NCI-H446 (cell line): ENCODE data around the gene UBL3.

Experiments used
- DNase-seq, 2 experiments: peaks; one replicate each; lab custom pipeline; 2025; lab: John Stamatoyannopoulos, UW

The UBL3 gene

DNA sequence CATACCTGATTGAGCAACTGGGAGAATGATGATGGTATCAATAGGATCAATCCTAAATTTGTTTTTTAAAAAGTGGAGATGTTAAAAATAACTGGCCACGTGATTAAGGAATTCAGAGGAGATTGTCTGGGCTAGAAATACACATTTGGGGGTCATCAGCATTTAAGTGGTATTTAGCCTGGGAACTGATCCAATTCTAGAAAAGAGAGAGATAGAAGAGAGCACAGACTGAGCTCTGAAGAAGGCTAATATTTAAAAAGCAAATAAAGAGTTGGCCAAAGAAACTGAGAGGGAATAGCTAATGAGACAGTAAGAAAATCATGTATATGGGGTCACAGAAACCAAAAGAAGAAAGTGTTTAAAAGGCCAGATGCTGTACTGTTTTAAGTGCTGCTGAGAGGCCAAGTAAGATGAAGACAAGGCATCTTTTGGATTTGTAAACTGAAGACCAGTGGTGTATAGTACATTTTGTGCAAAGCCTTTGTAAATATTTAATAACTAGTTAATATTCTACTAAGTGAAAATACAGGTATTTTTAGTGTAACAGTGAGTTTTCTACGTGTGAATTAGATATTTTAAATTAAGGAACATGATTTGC lies 40.2 kb downstream of the UBL3 start:
- DNase-seq, result no peak

DNA sequence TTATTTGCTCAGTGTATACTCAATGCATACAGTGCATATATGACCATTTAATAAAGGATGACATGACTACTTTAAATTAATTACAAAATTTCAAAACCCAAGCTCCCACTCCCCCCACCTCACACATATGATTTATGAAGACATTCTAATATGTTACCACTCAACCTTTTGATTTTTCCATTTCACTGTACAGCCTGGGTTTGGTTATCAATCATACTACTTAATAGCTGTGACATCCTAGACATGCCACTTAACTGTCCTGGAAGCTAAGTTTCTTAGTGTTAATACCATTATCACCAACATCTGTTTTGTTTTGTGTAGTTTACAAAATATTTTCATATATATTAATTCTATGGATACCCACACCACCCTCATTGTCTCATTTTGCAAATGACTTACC lies 42.2 kb downstream of the UBL3 start:
- DNase-seq, result no peak

- DNase-seq, result no peak
These were observed 44.1 kb downstream of the UBL3 start for GRCh38 chr13:29805994-29806979.

DNA sequence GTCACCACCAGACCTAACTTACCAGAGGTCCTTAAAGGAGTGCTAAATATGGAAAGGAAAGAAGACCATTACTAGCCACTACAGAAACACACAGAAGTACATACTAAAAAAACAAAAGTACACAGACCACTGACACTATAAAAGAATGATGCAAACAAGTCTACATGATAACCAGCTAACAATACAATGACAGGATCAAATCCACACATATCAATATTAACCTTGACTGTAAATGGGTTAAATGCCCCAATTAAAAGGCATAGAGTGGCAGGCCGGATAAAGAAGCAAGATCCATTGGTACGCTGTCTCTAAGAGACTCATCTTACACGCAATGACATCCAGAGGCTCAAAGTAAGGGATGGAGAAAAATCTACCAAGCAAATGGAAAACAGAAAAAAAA lies 47.2 kb downstream of the UBL3 start:
- DNase-seq, result no peak

- DNase-seq, result no peak
These were observed 47.8 kb downstream of the UBL3 start for GRCh38 chr13:29802621-29803020.

DNA sequence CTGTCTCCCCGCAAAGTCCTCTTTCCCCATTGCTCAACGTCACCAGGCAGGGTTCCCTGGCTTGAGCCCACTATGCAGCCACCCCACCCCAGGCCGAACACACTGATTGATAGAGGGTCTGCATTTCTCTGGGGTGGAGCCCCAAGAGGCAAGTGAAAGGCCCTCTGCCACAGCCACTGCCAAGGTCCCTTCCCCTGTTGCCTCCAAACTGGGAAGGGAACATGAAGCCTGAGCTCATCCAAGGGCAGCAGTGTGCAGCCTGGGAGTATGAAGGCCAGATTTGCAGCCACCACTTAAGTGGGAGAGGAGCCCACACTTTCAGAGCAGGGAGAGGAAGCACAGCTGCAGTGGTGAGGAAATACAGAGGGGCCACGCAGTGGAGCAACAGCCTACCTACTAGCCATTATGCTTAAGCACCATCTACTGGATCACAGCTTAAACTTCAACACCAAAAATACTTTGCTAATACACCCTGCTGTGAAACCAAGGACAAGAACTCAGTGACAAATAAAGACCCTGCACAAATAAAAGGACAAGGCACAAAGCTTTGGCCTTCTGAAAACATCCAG lies 48.6 kb downstream of the UBL3 start:
- no peak for DNase-seq

DNA sequence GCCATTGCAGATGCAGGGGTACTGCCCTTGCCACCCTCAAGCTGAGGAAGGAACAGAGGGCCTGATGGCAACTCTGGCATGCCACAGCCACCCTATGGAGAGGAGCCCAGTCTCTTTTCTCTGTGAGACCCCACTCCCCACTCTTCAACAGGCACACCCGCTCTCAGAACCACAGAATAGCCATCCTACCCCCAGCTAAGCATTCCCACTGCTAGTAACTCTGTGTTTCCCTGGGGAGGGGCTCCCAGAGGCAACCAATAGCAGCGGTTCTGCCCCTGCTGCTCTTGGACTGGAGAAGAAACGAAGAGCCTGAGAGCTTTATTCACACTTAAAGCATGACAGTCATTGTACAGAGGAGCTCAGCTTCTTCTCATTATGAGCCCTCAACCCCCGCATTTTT lies 49.3 kb downstream of the UBL3 start:
- DNase-seq, result no peak

DNA sequence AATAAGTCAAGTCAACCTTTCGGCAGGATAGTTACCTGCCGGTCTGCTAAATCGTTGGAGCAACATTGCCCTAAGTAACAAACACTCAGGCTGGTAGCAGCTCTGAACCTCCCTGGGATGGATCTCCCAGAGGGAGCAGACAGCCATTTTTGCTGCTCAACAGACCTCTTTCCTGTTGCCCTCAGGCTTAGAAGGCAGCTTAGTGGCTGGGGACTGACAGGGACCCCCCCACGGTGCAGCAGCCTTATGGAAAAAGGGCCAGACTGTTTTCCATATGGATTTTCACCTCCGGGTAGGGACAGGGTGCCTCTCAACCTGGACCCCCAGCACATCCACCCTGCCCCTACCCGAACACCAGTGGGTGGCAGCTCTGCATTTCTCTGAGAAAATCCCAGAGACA lies 49.7 kb downstream of the UBL3 start:
- no peak for DNase-seq

GRCh38 chr13:29799041-29799440 lies 51.4 kb downstream of the UBL3 start:
- no peak for DNase-seq

DNA sequence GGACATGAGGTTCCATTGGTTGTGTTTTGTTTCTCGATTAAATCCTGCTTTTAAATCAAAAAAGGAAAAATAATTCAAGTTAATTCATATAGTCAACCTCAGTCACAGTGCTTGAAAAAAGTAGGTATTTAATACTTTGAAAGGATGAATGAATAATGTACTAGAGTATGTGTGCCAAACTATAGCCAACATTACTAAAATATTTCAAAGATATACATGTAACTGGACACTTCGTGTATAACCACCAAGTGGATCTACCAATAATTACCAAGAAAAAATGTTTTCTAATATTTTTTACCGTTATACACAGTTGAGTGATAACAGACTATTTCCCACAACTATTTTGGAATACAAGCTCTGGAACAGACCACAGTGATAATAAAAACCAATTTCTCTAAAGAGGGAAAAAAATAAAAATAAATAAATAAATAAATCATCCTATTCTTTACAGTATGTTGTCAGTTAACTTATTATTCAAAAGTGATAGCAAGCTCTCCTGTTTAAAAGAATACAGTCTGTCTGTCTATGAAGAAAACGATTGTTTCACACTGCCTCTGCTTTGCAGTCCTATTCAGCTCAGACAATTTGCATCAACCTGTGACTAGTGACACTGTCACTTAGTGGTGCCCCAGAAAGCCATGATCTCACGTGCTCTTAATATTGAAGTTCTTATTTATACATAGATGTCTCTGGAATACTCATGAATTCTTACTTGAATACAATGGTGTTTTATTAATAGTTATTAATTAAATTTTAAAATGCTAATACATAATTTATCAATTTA lies 58.2 kb downstream of the UBL3 start:
- DNase-seq, result no peak

DNA sequence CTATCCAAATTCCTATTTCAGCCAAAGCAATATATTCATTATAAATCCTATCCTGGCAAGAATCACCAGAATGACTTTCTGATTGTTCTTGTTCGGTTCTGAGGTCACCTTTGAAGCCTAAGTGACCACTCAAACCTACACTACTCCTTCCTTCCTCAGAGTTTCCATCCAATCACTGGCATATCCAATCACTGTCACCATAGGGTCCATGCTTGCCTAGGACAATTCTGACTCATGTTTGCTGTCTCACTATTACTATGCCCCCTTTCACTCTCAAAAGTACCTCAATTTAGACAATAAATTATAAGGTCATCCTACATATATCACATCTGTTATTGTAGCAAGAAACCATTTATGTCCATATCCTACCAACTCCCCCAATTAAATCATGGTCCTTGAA lies 58.9 kb downstream of the UBL3 start:
- DNase-seq, result no peak

DNA sequence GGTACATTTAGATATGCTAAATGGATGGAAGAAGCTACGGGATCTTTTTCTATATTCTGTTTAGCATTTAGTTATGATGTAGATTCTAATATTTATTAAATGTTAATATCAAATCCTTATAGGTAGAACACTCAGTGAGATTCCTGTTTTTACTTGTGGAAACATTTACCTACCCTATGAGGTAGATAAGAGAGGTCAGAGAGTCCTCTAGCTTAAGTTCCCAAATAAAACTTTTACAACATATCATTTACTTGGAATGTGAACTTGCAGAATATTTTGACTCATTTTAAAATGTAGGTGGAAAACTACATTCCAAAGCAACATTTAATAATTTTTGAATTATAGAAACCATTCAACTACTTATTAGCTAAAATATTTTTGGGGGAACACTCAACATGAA lies 63.7 kb downstream of the UBL3 start:
- DNase-seq, result no peak

DNA sequence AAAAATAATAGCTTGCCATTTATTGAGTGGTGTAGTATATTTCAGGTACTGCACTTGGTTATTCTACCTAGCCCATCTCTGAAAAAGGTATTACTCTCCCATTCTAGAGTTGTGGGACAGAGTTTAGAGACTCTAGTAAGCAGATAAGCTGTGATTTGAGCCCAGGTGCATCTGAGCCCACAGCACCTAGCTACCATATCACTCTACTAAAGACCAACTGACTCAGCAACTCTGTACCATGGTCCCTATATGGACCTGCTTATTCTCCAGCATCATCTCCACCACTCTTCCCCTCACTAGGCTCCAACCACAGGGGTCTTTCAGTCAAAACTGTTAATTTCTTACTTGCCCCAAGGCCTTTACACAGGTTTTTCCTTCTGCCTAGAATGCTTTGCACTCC lies 64.4 kb downstream of the UBL3 start:
- DNase-seq, result no peak

DNA sequence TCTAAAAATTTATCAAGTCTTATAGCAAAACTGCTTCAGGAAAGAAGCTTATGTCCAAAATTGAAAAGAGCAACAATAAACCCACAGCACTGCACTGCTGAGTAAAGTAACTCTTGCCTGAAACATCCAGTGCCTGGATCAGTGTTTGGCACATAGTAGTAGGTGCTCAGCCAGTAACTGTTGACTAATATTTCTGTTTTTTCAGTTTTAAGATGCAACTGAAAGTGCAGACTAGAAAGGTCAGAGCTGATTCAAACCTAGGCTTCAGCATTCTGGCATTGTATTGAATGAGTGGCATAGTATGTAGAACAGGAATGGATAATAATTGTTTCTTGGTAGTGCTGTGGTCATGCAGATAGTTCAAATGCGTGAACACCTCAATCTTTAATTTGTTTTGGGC lies 67.6 kb downstream of the UBL3 start:
- DNase-seq, result no peak

DNA sequence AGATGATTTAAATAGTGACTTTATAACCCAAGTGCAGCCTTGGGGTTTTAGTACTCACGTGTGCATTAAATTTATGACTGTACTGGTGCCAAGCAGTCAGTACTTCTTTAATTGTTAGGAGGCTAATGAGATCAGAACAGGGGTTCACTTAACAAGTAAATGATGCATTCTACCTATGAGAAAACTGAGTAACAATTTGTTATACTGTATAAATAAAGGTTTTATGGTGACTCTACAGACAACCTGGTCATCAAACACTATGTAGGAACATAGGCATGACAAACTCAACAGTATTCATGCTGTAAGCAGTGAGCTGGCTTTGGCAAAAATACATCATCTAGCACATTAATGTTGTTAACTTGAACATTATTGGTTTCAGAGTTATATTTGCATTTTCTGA lies 75.6 kb downstream of the UBL3 start:
- DNase-seq, result no peak

DNA sequence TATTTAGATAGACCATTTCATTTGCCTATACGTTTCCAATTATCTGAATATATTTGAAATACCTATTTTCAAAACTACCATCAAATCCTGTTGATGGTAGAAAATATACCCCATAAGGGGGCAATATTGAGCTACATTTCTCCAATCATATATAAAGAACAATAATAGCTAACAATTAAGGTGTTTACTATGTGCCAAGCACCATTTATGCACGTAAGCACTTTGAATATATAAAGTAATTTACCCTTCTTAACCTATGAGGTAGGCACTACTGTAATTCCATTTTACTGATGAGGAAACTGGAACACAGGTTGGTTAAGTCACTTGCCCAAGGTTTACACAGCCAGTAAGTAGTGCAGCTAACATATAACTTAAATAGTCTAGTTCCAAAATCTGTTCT lies 79.2 kb downstream of the UBL3 start:
- no peak for DNase-seq

DNA sequence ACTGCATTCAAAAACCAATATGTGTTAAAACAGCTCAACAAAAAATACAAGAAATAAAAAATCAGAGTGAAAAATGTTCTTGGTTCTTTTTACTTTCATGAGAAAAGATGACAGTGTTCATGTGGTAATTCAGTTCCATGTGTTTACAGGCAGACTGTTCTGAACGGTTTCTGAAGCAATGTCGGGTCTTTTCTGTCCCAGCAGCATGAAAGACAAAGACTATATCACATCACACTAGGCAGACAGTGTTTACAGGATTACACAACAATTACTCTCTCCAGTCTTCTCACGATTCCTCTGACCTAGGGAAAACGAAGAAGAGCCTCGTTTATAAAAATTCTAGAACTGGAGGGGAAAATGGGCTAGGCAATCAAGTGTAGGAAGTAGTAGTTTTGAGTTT lies 83.4 kb downstream of the UBL3 start:
- DNase-seq, result no peak

DNA sequence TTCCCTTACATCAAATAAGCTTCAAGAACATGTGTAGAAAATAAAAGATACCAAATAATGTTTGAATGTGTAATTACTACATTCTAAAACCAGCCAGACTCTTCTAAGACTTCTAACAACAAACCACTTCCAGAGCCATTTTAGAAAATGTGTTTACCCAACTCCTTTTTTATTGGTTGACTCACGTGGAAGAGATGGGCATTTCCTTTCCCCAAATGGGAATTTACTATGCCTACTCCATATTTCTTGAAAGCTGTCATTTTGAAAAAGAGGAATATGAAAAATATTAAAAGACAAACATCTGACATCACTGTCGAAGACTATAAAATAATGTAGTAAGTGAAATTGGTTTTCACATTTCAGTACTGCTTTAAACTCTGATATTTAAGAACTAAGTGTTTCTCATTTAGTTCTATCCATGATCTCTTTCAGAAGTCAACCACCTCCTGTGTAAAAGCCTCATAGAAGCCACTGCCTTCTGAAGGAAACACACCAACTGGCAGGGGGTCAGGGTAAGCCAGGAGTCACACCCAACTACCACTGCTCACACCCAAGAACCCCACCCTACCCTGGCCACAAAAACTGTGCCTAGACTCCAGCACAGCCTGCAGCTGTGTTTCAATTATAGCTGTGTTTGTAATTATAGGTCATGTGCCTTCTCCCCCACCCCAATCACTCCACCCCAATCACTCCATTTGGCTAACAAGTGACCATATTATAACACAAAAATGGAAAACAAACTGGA lies 86.8 kb downstream of the UBL3 start:
- no peak for DNase-seq

GRCh38 chr13:29761815-29762214 lies 88.6 kb downstream of the UBL3 start:
- no peak for DNase-seq

DNA sequence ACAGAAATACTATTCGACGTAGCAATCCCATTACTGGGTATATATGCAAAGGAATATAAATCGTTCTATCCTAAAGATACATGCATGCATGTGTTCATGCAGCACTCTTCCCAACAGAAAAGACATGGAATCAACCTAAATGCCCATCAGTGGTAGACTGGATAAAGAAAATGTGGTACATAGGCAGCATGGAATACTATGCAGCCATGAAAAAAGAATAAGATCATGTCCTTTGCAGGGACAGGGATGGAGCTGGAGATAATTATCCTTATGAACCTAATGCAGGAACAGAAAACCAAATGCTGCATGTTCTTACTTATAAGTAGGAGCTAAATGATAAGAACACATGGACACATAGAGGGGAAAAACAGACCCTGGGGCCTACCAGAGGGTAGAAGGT lies 89.3 kb downstream of the UBL3 start:
- DNase-seq, result no peak

DNA sequence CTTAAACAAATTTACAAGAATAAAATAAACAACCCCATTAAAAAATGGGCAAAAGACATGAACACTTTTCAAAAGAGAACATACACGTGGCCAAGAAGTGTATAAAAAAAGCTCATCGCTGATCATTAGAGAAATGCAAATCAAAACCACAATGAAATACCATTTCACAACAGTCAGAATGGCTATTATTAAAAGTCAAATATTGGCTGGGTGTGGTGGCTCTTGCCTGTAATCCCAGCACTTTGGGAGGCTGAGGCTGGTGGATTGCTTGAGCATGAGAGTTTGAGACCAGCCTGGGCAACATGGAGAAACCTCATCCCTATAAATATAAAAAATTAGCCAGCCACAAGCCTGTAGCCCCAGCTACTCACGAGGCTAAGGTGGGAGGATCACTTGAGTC lies 89.9 kb downstream of the UBL3 start:
- DNase-seq, result no peak
